ENCODE results near the gene DPYSL3. TPM values are rescaled to one million over a fixed set of nuclear protein-coding genes. Genes with fewer than 3 reads are reported as not detected.

The DPYSL3 gene
- total RNA-seq, 2 donors from 2014 or later = 10.0 to 23.9 TPM

GRCh38 chr5:147520450-147520849 is 10.6 kb upstream of the DPYSL3 start:
- ATAC-seq (no peak), DNase-seq (no peak)
- intact Hi-C loops (cut with DNase I, micrococcal nuclease) = no loop called here

GRCh38 chr5:147519380-147519779 is 9.5 kb upstream of the DPYSL3 start:
- intact Hi-C loops (cut with DNase I, micrococcal nuclease) = no loop called here
- no peak for DNase-seq
- no peak for ATAC-seq

GRCh38 chr5:147517383-147517782 is 7.5 kb upstream of the DPYSL3 start:
- intact Hi-C loops (cut with DNase I, micrococcal nuclease) = no loop called here
- no peak for DNase-seq

GRCh38 chr5:147515269-147515668 is 5.4 kb upstream of the DPYSL3 start:
- DNase-seq (no peak), ATAC-seq (no peak)
- intact Hi-C loops (cut with DNase I, micrococcal nuclease) = no loop called here

More at GRCh38 chr5:147517383-147517782, 7.5 kb upstream of the DPYSL3 start:
- ATAC-seq = no peak

- no peak for DNase-seq
- peak; percentile 24 for ATAC-seq
- intact Hi-C loops (cut with DNase I, micrococcal nuclease) = no loop called here
Measured at GRCh38 chr5:147512659-147513379, 3.0 kb upstream of the DPYSL3 start.

GRCh38 chr5:147510885-147511284 is 1.0 kb upstream of the DPYSL3 start:
- DNase-seq (no peak), ATAC-seq (no peak)
- intact Hi-C loops (cut with DNase I, micrococcal nuclease) = no loop called here

GRCh38 chr5:147509041-147509709 is 693 bp downstream of the DPYSL3 start:
- peak in 1 of 2 donors; percentile 15 for DNase-seq
- peak; percentile 37 for ATAC-seq
- intact Hi-C loops (cut with DNase I, micrococcal nuclease) = loop anchor here in 1 of 2 donors (10.0 kb wide), 1 partner anchor 54 kb away; no protein-coding TSS in a partner anchor

- DNase-seq (no peak), ATAC-seq (no peak)
- intact Hi-C loops (cut with DNase I, micrococcal nuclease) = loop anchor here in 1 of 2 donors (10.0 kb wide), 1 partner anchor 54 kb away; no protein-coding TSS in a partner anchor
Measured at GRCh38 chr5:147508711-147509040, 1.2 kb downstream of the DPYSL3 start.

- intact Hi-C loops (cut with DNase I, micrococcal nuclease) = loop anchor here in 1 of 2 donors (10.0 kb wide), 1 partner anchor 53 kb away; no protein-coding TSS in a partner anchor
- ATAC-seq = no peak
Measured at GRCh38 chr5:147507480-147508126, 2.3 kb downstream of the DPYSL3 start.

GRCh38 chr5:147504535-147504934 is 5.3 kb downstream of the DPYSL3 start:
- intact Hi-C loops (cut with DNase I, micrococcal nuclease) = loop anchor here in 1 of 2 donors (10.0 kb wide), 1 partner anchor 50 kb away; no protein-coding TSS in a partner anchor
- ATAC-seq (no peak), DNase-seq (no peak)

More at GRCh38 chr5:147507480-147508126, 2.3 kb downstream of the DPYSL3 start:
- DNase-seq = no peak

GRCh38 chr5:147504011-147504410 is 5.9 kb downstream of the DPYSL3 start:
- intact Hi-C loops (cut with DNase I, micrococcal nuclease) = loop anchor here in 1 of 2 donors (10.0 kb wide), 1 partner anchor 49 kb away; no protein-coding TSS in a partner anchor
- no peak for DNase-seq

GRCh38 chr5:147490989-147491388 is 18.9 kb downstream of the DPYSL3 start:
- no peak for ATAC-seq
- intact Hi-C loops (cut with DNase I, micrococcal nuclease) = no loop called here
- DNase-seq = no peak

More at GRCh38 chr5:147504011-147504410, 5.9 kb downstream of the DPYSL3 start:
- ATAC-seq = no peak

- ATAC-seq = no peak
- intact Hi-C loops (cut with DNase I, micrococcal nuclease) = no loop called here
Measured at GRCh38 chr5:147487031-147487750, 22.7 kb downstream of the DPYSL3 start.

GRCh38 chr5:147485814-147486213 is 24.1 kb downstream of the DPYSL3 start:
- ATAC-seq (no peak), DNase-seq (no peak)
- intact Hi-C loops (cut with DNase I, micrococcal nuclease) = no loop called here

More at GRCh38 chr5:147487031-147487750, 22.7 kb downstream of the DPYSL3 start:
- no peak for DNase-seq

GRCh38 chr5:147485046-147485445 is 24.8 kb downstream of the DPYSL3 start:
- intact Hi-C loops (cut with DNase I, micrococcal nuclease) = no loop called here
- DNase-seq (no peak), ATAC-seq (no peak)

- no peak for DNase-seq
- ATAC-seq = no peak
- intact Hi-C loops (cut with DNase I, micrococcal nuclease) = no loop called here
Measured at GRCh38 chr5:147484708-147485020, 25.2 kb downstream of the DPYSL3 start.

- peak; percentile 19 for ATAC-seq
- intact Hi-C loops (cut with DNase I, micrococcal nuclease) = no loop called here
- DNase-seq = peak; percentile 42 to 45
Measured at GRCh38 chr5:147483961-147484707, 25.7 kb downstream of the DPYSL3 start.

- ATAC-seq (no peak), DNase-seq (no peak)
- intact Hi-C loops (cut with DNase I, micrococcal nuclease) = no loop called here
Measured at GRCh38 chr5:147483188-147483790, 26.6 kb downstream of the DPYSL3 start.

Data from left colon (tissue), 2 donors.